GM21576 (cell line): ENCODE results near the gene DNPH1.

Experiments
- ATAC-seq: cut with Tn5 transposase; IDR thresholded peaks from one replicate; pipeline ENCODE4 v1.9.1; 2021; ENCODE audit warnings: mild to moderate bottlenecking, moderate library complexity; ENCODE audit not compliant: unreplicated experiment

Gene DNPH1

DNA sequence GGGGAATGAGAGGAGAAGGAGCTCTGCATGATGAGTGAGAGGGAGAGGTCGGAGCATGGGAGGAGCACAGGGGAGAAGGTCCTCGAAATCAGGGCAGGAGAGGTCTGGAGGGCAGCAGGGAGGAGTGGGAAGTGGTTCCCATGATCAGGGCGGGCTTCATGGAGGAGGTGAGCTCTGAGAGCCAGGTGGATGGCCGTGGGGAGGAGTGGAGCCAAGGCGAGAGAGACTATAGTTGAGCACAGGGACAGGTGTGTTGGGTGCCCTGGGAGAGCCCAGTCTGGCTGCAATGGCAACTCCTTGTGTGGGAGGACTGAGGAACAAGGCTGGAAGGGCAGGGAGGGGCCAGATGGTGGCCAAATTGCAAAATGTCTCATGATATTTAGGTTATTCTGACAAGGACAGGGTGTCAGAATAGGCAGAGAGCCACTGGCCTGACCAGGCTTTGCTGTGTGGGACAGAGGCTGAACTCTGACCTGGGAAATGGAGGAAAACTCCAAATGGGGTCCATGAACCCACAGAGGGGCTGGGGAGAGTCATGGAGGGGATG is 35.4 kb upstream of the DNPH1 start:
- no peak for ATAC-seq

DNA sequence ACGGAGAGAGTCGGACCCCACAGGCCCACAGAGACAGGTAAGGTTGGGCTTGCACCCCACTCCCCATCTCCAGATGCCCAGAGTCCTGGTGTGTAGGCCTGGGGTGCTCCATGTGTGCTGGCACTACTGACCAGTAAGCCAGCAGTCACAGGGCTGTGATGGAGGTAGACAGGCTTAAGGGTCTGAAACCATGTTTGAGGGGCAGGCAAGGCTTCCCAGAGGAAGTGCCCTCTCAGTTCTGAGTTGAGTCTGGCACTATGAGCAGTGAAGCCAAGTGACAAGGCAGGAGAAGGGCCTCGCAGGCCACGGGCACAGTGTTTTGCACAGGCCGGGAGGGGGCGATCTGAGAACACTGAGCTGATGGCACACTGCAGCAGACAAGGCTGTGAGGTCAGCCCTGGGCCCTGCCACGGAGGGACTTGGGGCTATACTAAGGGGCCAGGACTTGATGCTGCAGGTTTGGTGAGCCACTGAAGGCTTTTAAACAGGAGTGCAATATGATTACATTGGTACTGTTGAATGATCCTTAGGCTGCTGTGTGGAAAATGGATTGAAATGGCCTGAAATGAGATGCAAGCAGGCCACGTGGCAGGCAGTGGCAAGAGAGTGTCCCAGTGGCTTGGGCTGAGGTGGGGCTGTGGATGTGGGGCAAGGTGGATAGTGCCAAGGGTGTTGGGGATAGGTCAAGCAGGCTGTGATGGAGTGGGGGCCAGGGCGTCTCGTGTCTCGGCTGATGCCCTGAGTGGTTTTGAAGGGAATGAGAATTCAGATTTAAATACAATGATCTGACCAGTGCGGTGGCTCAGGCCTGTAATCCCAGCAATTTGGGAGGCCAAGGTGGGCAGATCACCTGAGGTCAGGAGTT is 34.3 kb upstream of the DNPH1 start:
- ATAC-seq, result peak; percentile 75

DNA sequence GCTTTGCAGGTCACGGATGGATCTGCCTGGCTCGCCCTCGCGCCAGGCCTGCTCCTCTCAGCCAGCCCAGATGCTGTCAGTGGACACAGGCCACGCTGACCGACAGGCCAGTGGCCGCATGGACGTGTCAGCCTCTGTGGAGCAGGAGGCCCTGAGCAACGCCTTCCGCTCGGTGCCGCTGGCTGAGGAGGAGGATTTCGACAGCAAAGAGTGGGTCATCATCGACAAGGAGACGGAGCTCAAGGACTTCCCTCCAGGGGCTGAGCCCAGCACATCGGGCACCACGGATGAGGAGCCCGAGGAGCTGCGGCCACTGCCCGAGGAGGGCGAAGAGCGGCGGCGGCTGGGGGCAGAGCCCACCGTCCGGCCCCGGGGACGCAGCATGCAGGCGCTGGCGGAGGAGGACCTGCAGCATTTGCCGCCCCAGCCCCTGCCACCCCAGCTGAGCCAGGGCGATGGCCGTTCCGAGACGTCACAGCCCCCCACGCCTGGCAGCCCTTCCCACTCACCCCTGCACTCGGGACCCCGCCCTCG is 33.6 kb upstream of the DNPH1 start:
- ATAC-seq, result no peak

DNA sequence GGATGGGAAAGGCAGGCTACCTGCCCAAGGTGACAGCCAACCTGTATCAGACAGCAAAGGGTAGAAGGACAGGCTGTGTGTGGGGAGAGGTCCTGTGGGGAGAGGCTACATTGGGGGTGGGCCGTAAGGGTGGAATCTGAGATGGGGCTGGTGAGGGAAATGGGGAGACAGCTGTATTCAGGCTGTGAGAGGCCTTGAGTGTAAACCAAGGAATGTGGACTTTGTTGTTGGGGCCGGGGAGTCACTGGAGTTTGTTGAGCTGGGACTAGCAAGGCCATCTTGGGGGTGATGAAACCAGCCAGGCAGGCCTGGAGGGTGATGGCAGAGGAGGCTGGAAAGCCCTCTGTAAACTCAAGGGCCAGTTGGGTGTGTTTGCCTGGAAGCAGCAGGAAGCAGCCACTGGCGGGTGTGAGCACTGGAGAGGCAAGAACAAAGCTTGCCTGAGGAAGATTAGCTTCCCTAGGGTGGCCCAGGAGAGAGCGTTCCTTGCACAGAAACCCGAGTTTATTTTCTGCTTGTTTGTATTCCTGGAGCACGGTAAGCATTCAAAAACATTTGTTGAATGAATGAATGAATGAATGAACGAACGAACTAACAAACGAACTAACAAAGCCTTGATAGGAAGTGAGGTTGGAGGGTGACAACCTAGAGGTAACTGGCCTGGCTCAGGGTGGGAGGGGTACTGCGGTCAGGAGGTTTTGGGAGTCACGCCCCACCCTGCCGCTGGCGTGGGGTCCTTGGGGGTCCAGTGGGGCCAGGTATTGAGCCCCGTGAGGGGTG is 32.9 kb upstream of the DNPH1 start:
- no peak for ATAC-seq

DNA sequence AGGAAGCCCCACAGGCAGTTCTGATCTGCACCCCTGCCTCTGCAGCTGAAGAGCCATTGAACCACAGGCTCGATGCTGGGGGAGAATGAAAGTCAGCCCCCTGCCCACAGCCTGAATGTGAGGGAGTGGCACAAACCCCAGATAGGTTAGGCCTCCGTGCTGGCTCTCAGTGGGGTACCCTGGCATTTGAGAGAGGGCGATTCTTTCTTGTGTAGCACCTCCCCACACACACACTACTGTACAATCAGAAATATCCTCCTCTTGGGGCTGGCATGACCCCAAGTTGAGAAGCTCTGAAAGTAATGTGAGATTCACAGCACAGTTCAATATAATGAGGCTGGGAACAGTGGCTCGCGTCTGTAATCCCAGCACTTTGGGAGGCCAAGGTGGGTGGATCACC is 31.9 kb upstream of the DNPH1 start:
- no peak for ATAC-seq

DNA sequence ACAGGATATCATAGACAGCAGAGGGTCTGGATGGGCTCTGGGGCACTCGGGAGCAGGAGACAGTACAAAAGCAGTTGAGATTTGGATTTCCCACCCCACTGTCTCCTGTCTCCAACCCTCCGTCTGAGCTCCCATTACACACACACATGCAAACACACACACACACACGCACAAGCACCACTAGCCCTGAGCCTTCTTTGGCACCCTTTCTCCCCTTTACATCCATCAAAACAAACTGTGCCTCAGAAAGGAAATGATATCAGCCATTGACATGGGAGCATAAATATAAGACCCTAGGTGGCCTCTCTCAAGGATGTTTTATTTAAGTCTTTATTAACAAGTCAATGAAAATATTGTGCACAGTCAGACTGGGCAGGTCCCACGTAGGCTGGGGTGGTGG is 31.5 kb upstream of the DNPH1 start:
- no peak for ATAC-seq

DNA sequence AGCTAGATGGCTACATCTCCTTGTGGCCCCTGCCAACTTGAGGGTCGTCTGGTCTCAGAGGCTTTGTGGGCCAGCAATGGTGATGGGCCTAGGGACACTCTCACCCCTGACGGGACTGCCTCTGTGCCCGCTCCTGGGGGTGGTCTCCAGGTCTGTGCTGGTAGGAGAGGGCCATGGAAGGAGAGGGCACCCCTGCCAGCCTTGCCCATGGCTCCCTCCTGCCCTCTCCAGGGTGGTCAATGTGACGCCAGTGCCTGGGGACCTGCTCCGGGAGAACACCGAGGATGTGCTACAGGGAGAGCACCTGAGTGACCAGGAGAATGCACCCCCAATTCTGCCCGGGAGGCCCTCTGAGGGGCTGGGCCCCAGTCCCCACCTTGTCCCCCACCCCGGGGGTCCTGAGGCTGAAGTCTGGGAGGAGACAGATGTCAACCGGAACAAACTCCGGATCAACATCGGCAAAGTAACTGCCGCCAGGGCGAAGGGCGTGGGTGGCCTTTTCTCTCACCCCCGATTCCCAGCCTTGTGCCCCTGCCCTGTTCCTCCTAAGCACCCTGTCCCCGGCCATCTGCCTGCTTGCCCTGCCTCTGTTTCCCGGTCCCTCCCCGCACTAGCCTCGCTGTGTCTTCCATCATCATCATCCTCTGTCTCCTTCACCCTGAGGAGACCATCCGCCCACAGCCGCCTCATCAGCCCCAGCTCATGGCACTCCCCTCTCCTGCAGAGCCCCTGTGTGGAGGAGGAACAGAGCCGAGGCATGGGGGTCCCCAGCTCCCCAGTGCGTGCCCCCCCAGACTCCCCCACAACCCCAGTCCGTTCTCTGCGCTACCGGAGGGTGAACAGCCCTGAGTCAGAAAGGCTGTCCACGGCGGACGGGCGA is 29.8 kb upstream of the DNPH1 start:
- ATAC-seq, result no peak

DNA sequence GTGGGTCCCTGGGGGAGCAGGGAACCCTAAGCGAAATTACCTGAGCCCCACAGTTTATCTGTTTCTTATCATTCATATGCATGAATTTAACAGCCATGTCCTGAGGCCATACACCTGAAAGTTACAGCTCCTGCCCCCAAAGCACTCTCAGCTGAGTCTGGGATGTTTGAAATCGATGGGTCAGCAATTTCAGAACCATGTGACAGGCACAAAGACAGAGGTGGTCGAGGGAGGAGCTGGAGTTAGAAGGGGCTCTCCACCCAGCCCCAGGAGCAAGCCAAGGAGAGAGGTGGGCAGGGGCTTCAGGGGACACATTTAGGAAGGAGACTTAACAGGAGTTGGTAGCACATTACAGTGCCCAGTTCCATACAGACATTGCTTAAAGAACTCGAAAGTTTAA is 28.9 kb upstream of the DNPH1 start:
- ATAC-seq, result no peak

DNA sequence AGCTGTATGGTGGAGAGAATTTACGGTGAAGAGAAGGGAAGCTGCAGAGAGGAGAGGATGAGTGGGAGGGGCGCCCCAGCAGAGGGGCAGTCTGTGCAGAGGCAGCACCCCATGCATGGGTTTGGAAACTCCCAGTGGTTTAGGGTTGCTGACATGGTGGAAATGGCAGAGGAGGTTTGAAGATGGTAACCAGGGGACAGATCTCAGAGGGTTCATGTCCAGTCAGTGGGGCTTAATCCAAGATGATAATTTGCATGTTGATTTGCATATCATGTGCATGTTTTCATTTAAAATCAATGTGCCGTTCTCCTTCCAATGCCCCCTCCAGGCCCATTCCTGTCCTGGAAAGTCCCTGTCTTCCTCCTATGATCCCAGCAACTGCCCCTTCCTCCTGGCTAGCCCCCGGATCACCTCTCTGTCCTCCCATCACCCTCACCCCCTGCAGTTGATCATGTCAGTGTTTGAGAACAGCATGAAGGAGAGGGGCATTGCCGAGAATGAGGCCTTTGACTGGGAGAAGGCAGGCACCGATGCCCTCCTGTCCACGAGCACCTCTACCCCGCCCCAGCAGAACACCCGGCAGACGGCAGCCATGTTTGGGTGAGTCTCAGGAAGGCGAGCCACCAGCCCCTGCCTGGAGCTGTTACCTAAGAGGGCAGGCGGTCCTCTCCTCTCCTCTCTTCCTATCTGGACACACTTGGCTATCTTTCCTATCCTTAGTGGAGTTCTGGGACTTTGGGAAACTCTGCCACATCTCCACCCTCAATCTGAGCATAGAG is 28.3 kb upstream of the DNPH1 start:
- no peak for ATAC-seq

DNA sequence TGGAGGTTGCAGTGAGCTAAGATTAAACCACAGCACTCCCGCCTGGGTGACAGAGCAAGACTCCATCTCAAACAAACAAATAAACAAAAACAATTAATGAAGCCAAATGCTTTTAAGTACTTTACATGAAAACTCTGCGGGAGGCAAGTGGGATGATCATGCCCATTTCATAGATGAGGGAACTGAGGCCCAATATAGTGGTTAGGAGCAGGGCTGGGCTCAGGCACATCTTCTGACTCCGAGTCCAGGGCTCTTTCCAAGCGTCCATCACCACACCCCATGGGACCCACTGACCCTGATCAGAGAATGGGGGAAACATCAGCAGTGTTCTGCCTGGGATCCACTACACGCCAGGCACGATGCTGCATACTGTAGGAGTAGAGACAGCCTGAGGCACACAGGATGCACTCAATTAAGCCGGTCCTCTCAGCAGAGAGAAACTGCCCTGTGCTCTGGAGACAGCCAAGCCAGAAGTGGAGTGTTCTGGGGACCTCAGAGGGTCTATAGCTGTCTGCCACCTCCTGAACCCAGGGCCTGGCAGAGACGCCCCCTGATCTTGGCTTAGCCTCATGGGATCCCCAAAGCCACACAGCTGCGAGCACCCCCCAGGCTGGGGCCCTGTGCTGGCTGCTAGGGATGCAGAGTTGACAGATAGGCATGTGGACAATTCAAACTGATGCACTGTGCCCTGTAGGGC is 27.5 kb upstream of the DNPH1 start:
- no peak for ATAC-seq

DNA sequence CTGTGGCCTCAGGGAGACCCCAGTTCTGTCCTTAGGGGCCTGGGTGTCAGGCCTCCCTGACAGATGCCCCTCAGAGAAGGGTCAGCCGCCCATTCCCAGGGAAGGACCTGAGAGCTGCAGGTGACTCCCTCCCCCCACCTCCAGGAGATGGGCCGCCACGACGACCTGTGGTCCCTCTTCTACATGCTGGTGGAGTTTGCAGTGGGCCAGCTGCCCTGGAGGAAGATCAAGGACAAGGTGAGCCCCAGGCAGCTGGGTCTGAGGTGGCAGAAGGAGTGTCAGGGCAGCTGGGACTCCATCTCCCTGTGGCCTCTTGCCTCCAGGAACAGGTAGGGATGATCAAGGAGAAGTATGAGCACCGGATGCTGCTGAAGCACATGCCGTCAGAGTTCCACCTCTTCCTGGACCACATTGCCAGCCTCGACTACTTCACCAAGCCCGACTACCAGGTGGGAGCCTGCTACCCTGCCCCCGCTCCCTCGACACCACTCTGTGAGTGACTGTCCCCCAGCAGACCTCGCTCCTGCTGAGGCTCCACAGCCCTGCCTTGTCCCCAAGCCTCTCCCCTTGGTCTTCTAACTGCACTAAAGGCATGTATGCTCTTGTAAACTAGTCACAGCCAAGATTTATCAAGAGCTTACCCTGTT is 26.2 kb upstream of the DNPH1 start:
- no peak for ATAC-seq

DNA sequence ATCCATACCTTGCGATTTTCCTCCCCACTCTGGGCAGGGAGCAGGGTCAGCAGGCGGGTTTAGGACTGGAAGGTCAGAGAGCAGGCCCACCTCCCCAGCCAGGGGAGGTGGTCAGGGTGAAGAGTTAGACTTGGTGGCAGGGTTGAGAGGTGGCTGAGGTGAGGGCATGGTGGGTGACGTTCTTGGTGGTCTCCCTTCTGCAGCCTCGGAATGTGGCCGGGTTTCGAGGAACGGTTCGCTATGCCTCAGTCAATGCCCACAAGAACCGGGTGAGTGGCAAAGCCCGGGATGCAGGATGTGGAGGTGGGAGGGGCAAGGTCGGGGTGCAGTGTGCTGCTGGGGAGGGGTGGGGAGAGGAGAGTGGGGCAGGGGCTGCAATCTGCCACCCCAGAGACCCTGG is 25.6 kb upstream of the DNPH1 start:
- no peak for ATAC-seq

DNA sequence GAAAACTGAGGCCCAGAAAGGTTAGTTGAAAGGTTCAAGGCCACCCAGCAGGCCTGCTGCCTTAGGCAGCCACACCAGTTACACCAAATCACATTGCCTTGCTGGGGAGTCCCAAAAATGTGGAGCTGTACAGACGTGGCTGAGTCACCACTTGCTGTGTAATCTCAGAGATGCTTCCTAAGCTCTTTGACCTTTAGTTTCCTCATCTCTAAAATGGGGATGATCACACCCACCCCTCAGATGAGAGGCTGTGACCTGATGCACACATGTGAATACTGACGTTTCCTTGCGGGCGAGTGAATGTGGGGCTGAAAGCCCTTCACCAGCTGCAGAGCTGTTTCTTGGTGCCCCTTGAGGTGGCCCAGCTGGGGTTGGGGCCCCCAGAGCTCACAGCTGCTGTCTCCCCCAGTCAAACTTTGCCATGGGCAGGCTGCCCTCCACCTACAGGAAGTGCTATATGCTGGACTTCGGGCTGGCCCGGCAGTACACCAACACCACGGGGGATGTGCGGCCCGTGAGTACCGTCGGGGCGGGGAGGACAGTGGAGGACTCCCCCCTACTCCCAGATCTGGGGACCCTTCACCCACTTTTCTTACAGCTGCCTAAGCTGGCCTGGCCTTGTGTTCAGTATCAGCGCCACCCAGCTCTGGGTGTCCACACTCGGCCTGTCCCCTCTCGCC is 25.0 kb upstream of the DNPH1 start:
- ATAC-seq, result no peak

DNA sequence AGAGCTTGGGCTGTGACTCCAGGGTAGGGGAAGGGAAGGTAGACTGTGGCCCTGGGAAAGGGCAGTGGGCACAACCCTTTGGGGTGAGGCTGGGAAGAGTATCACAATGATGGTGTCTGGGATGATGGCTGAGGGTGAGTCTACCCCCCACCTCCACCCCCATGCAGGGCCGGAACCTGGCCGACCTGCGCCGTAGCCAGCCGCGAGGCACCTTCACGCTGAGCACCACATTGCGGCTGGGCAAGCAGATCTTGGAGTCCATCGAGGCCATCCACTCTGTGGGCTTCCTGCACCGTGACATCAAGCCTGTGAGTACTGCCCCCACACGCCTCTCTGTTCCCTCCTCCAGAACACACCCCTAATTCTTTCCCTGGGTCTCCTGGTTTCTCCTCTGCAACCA is 24.1 kb upstream of the DNPH1 start:
- ATAC-seq, result no peak

DNA sequence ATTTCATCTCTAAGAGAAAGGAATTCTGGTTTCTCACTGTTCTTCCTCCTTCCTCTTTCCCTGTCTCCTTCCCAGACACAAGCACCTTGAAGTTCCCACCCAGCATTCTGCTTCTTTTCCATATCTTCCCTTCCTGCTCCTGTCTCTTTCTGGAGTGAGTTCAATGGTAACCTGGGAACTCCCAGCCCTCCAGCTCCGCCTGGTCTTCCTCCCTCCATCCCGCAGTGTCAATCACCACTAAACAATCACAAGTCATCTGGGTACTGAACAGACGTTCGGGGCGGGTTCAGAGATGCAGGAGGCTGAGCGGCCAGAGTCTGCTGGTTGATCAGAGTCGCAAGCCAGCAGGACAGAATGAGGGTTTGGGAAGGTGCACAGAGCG is 21.7 kb upstream of the DNPH1 start:
- no peak for ATAC-seq

DNA sequence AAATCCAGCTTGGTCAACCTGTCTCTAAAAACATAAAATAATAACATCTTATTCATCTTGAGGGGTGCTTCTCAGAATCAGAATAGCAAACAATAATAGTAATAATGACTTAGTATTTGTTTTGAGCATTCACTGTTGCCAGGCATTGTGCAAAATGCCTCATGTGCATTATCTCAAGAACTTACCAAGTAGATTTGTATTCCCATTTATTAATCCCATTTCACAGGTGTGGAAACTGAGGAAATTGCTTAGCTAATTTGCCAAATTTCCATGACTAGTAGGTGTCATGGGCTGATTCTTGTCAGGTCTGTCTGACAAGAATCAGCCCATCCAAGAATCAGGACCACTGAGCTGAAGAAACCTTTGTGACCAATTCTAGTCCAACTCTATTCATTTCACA is 19.5 kb upstream of the DNPH1 start:
- no peak for ATAC-seq

DNA sequence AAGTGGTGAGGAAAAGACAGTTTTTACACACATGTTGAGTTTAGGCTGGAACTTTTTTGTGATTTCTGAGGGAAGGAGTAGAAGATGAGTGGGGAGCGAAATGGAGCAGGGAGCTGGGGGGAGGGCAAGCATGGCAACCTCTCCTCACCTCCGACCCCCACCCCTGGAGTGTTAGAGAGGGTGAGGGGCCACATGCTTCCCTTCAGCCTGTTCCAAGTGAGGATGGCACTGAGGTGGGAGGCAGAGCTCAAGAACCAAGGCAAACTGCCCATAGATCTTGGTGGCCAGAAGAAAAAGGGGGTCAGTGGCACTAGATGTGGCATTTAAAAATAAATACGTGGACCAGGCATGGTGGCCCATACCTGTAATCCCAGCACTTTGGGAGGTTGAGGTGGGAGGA is 18.8 kb upstream of the DNPH1 start:
- no peak for ATAC-seq
